ENCODE results near the gene MIEN1.

- TF ChIP-seq CTCF (IDR thresholded peaks at IDR 0.05) (no peak), POLR2A (IDR thresholded peaks at IDR 0.05; ENCODE audit: low read length) (no peak), ESRRA (IDR thresholded peaks at IDR 0.05; ENCODE audit: borderline replicate concordance, low read length) (no peak), BCL3 (IDR thresholded peaks at IDR 0.05) (no peak), FOSB (CRISPR knock-in tag; IDR thresholded peaks at IDR 0.05) (no peak), MAX (IDR thresholded peaks at IDR 0.05) (no peak), CHD4 (IDR thresholded peaks at IDR 0.05; ENCODE audit: borderline replicate concordance) (no peak), ZNF302 (CRISPR knock-in tag; IDR thresholded peaks at IDR 0.05) (no peak), REST (IDR thresholded peaks at IDR 0.05) (no peak), FOSL2 (IDR thresholded peaks at IDR 0.05) (no peak), FOSL2 (CRISPR knock-in tag; IDR thresholded peaks at IDR 0.05) (no peak), RAD21 (conservative IDR thresholded peaks at IDR 0.05 in 1 of 2, IDR thresholded peaks at IDR 0.05 in 1 of 2) (no peak), EHMT2 (IDR thresholded peaks at IDR 0.05; ENCODE audit: low read depth) (no peak)
These were observed 46.9 kb downstream of the MIEN1 start for GRCh38 chr17:39683295-39683939.

Measured in A549 (cell line).